GM21576 (cell line): Measurements from ENCODE around the gene GJB5.
"Not testable (repeated sequence)": the region's sequence is repeated elsewhere in the genome, so short reads cannot be mapped to it uniquely, and the experiment has no call there.

Experiments used
- ATAC-seq: cut with Tn5 transposase; IDR thresholded peaks from one replicate; pipeline ENCODE4 v1.9.1; 2021; ENCODE audit warnings: mild to moderate bottlenecking, moderate library complexity; ENCODE audit not compliant: unreplicated experiment

Gene GJB5

GRCh38 chr1:34754964-34755637, at the start of gene GJB5:
Gene GJB5, plus strand, starts transcription at chr1:34755047. Its CDS starts 2,284 bp downstream, at chr1:34757331.
- no peak for ATAC-seq

- no peak for ATAC-seq
These were observed 49.8 kb upstream of the GJB5 start for GRCh38 chr1:34705077-34705476.

- ATAC-seq: no peak
These were observed 46.7 kb upstream of the GJB5 start for GRCh38 chr1:34708106-34708505.

- ATAC-seq: no peak
These were observed 45.3 kb upstream of the GJB5 start for GRCh38 chr1:34709547-34709946.

- ATAC-seq: no peak
These were observed 44.0 kb upstream of the GJB5 start for GRCh38 chr1:34710812-34711211.

GRCh38 chr1:34711485-34711884, 43.4 kb upstream of the GJB5 start:
- ATAC-seq: no peak

GRCh38 chr1:34712007-34712688, 42.7 kb upstream of the GJB5 start:
- ATAC-seq: no peak

- ATAC-seq: no peak
These were observed 41.4 kb upstream of the GJB5 start for GRCh38 chr1:34713443-34713842.

- no peak for ATAC-seq
These were observed 40.5 kb upstream of the GJB5 start for GRCh38 chr1:34714386-34714785.

- ATAC-seq: no peak
These were observed 39.7 kb upstream of the GJB5 start for GRCh38 chr1:34715139-34715538.

- ATAC-seq: no peak
These were observed 33.6 kb upstream of the GJB5 start for GRCh38 chr1:34721241-34721640.

- ATAC-seq: no peak
These were observed 33.0 kb upstream of the GJB5 start for GRCh38 chr1:34721646-34722355.

GRCh38 chr1:34726861-34727260, 28.0 kb upstream of the GJB5 start:
- no peak for ATAC-seq

- no peak for ATAC-seq
These were observed 24.4 kb upstream of the GJB5 start for GRCh38 chr1:34730485-34730884.

GRCh38 chr1:34732831-34733230, 22.0 kb upstream of the GJB5 start:
- ATAC-seq: not testable (repeated sequence)

GRCh38 chr1:34736692-34737091, 18.2 kb upstream of the GJB5 start:
- no peak for ATAC-seq

GRCh38 chr1:34737236-34737635, 17.6 kb upstream of the GJB5 start:
- not testable (repeated sequence) for ATAC-seq

GRCh38 chr1:34739613-34740012, 15.2 kb upstream of the GJB5 start:
- ATAC-seq: no peak

GRCh38 chr1:34740161-34740868, 14.5 kb upstream of the GJB5 start:
- ATAC-seq: no peak

GRCh38 chr1:34742667-34743270, 12.1 kb upstream of the GJB5 start:
- no peak for ATAC-seq

- ATAC-seq: no peak
These were observed 11.1 kb upstream of the GJB5 start for GRCh38 chr1:34743775-34744174.
